A549 (cell line): ENCODE results near the gene CDT1.

Experiments
- CBX2 ChIP-seq: fragments of 200-600 bp; sonication (generic); IDR thresholded peaks from 2 replicates; pipeline ENCODE4 v1.6.1; 2016; ENCODE audit warnings: low read depth, mild to moderate bottlenecking, borderline replicate concordance
- CHD4 ChIP-seq: fragments of 200-600 bp; sonication (generic); IDR thresholded peaks from 2 replicates; pipeline ENCODE4 v1.6.1; 2016; ENCODE audit warnings: antibody characterized with exemption, mild to moderate bottlenecking, borderline replicate concordance
- HDAC2 ChIP-seq: fragments of 200-600 bp; sonication (generic); IDR thresholded peaks from 2 replicates; pipeline ENCODE4 v1.6.1; 2016
- POLR2A ChIP-seq: IDR thresholded peaks from 2 replicates; pipeline ENCODE4 v1.6.1; 2012; ENCODE audit warnings: mild to moderate bottlenecking, low read length
- RAD21 ChIP-seq, 2 experiments: fragments of >200 bp in 1 of 2; sonication (Bioruptor Twin) in 1 of 2; formaldehyde crosslinking in 1 of 2; IDR thresholded peaks in 1 of 2; conservative IDR thresholded peaks in 1 of 2; 2 replicates in 1 of 2; 3 replicates in 1 of 2; pipeline ENCODE4 v1.6.1; 2012 to 2018; ENCODE audit warnings: inconsistent platforms in 1 of 2
- RARB ChIP-seq: fragments of 250-450 bp; sonication (Bioruptor Pico); IDR thresholded peaks from 2 replicates; pipeline ENCODE4 v1.8.0; 2021; ENCODE audit warnings: mild to moderate bottlenecking, moderate library complexity
- SMC3 ChIP-seq: fragments of >200 bp; sonication (Bioruptor Twin); formaldehyde crosslinking; IDR thresholded peaks from 3 replicates; pipeline ENCODE4 v1.6.1; 2018; ENCODE audit warnings: inconsistent platforms
- TF ChIP-seq, protein P1 (sequence below): fragments of >200 bp; sonication (Bioruptor Twin); formaldehyde crosslinking; IDR thresholded peaks from 3 replicates; pipeline ENCODE4 v1.5.1; 2016
- TF ChIP-seq, protein P2 (sequence below): IDR thresholded peaks from 2 replicates; pipeline ENCODE4 v1.6.1; 2012

DNA sequence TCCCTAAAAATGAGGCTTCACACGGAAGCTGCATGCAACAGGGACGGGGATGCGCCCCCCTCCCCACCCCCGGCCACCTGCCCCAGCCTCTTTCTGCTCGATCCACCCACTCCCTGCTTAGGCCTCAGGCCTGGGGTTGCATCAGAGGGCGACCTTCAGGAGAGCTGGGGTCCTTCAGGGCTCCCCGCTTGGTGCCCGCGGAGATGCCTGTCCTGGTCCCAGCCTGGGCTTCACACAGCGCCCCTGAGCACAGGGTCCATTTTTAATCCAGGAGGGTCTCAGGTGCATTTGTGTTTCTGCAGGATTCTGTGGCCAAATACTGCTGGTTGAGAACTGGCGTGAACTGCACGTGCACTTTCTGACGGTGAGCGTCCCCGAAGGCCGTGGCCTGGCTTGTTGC, 15.5 kb downstream of the CDT1 start:
- TF ChIP-seq, protein P1, sequence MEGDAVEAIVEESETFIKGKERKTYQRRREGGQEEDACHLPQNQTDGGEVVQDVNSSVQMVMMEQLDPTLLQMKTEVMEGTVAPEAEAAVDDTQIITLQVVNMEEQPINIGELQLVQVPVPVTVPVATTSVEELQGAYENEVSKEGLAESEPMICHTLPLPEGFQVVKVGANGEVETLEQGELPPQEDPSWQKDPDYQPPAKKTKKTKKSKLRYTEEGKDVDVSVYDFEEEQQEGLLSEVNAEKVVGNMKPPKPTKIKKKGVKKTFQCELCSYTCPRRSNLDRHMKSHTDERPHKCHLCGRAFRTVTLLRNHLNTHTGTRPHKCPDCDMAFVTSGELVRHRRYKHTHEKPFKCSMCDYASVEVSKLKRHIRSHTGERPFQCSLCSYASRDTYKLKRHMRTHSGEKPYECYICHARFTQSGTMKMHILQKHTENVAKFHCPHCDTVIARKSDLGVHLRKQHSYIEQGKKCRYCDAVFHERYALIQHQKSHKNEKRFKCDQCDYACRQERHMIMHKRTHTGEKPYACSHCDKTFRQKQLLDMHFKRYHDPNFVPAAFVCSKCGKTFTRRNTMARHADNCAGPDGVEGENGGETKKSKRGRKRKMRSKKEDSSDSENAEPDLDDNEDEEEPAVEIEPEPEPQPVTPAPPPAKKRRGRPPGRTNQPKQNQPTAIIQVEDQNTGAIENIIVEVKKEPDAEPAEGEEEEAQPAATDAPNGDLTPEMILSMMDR, result no peak
- TF ChIP-seq CBX2 (no peak), RARB (CRISPR knock-in tag) (no peak), SMC3 (no peak), POLR2A (no peak), RAD21 (conservative IDR thresholded peaks at IDR 0.05 in 1 of 2, IDR thresholded peaks at IDR 0.05 in 1 of 2) (no peak), CHD4 (no peak), HDAC2 (no peak)
- TF ChIP-seq, protein P2, sequence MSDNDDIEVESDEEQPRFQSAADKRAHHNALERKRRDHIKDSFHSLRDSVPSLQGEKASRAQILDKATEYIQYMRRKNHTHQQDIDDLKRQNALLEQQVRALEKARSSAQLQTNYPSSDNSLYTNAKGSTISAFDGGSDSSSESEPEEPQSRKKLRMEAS, result no peak
